Measurements from ENCODE around the gene CLTCL1.

DNA sequence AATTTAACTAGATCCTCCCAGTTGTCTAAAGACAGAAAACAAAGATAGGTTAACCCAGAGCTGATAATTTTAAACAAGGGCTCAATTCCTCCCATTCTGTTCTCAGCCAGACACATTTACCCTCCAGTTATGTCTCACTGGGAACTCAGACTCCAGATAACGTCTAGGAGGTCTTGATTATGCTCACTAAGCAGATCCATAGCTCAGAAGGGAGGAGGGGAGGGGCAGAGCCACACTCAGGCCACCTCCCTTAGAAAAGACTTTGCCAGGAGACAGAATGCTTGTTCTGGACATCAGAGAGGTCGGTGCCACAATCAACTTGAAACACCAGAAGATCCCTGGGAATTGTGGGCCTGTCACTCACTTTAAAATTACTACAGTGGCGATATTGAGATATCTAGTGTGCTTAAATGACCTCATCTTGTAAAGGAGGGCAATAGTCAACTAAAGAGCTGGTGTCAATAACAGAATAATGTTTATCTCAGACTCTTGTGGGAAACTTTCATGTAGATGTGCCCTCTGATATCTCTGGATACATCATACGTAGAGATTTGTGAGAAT, 83.2 kb downstream of the CLTCL1 start:
- TF ChIP-seq, protein P1, sequence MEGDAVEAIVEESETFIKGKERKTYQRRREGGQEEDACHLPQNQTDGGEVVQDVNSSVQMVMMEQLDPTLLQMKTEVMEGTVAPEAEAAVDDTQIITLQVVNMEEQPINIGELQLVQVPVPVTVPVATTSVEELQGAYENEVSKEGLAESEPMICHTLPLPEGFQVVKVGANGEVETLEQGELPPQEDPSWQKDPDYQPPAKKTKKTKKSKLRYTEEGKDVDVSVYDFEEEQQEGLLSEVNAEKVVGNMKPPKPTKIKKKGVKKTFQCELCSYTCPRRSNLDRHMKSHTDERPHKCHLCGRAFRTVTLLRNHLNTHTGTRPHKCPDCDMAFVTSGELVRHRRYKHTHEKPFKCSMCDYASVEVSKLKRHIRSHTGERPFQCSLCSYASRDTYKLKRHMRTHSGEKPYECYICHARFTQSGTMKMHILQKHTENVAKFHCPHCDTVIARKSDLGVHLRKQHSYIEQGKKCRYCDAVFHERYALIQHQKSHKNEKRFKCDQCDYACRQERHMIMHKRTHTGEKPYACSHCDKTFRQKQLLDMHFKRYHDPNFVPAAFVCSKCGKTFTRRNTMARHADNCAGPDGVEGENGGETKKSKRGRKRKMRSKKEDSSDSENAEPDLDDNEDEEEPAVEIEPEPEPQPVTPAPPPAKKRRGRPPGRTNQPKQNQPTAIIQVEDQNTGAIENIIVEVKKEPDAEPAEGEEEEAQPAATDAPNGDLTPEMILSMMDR (IDR thresholded peaks at IDR 0.05), result no peak
- no peak for TF ChIP-seq POLR2A (IDR thresholded peaks at IDR 0.05)
